Natural killer cell (primary cell): ENCODE measurements around the gene CLIC1. TPM values are rescaled to one million over a fixed set of nuclear protein-coding genes. Genes with fewer than 3 reads are reported as not detected.

ENCODE experiments used
- ATAC-seq, 3 donors: fragments of 150-1000 bp in 2 of 3; fragments of 200-7000 bp in 1 of 3; cut with Tn5 transposase; 1 replicate in 1 of 3; 2 replicates in 2 of 3; pipeline ENCODE4 v1.10.0; 2021; ENCODE audit warnings: mild to moderate bottlenecking in 2 of 3, moderate library complexity in 2 of 3
- DNase-seq, 2 donors: peaks; one replicate each; pipeline versions ENCODE4 v3.0.0 to v3.0.0-alpha.2; 2013 to 2021; ENCODE audit warnings: mixed read lengths in 1 of 2
- H3K27ac ChIP-seq: one replicate; pipeline ENCODE4 v1.5.1; 2013; ENCODE audit warnings: mild to moderate bottlenecking, low read length
- H3K27me3 ChIP-seq: one replicate; pipeline ENCODE4 v1.6.1; 2013; ENCODE audit warnings: low read length; ENCODE audit not compliant: control insufficient read depth, insufficient read depth
- H3K36me3 ChIP-seq: one replicate; pipeline ENCODE4 v1.6.1; 2013; ENCODE audit warnings: low read length; ENCODE audit not compliant: control insufficient read depth, insufficient read depth
- H3K4me1 ChIP-seq: one replicate; pipeline ENCODE4 v1.6.1; 2013; ENCODE audit warnings: low read length; ENCODE audit not compliant: control insufficient read depth, insufficient read depth
- H3K4me3 ChIP-seq: one replicate; pipeline ENCODE4 v1.5.1; 2013; ENCODE audit warnings: low read length
- H3K9me3 ChIP-seq: one replicate; pipeline ENCODE4 v1.6.1; 2013; ENCODE audit warnings: low read length; ENCODE audit not compliant: control insufficient read depth, insufficient read depth
- H3K27ac Mint-ChIP-seq, 2 donors: one replicate each; pipeline ENCODE4 v1.8.0; 2022; ENCODE audit warnings: mild to moderate bottlenecking in 2 of 2, mixed read lengths in 2 of 2, moderate library complexity in 1 of 2
- H3K27me3 Mint-ChIP-seq, 2 donors: one replicate each; pipeline ENCODE4 v1.8.0; 2022; ENCODE audit warnings: low read depth in 2 of 2, mixed read lengths in 2 of 2
- H3K36me3 Mint-ChIP-seq: one replicate; pipeline ENCODE4 v1.8.0; 2022; ENCODE audit warnings: mixed read lengths
- H3K4me1 Mint-ChIP-seq, 2 donors: one replicate each; pipeline ENCODE4 v1.8.0; 2022; ENCODE audit warnings: mixed read lengths in 2 of 2
- H3K4me3 Mint-ChIP-seq: one replicate; pipeline ENCODE4 v1.8.0; 2022; ENCODE audit warnings: mild to moderate bottlenecking, moderate library complexity, mixed read lengths
- H3K9me3 Mint-ChIP-seq, 2 donors: one replicate each; pipeline ENCODE4 v1.8.0; 2022; ENCODE audit warnings: mixed read lengths in 2 of 2
- WGBS: methylation state at CpG from one replicate; pipeline ENCODE4 v1.1.7; 2013; ENCODE audit warnings: missing lambda C conversion rate; ENCODE audit not compliant: insufficient coverage; 5-methylcytosine and 5-hydroxymethylcytosine counted together
- intact Hi-C: fragments of 100-400 bp; cut with micrococcal nuclease; formaldehyde crosslinking; loops from one replicate; pipeline ENCODE4 v1.14.2; 2022
- total RNA-seq, 4 donors: library from RNA; stranded (reverse); fragments of 120-200 nt in 1 of 4; gene quantifications; one replicate each; pipeline versions ENCODE4 v1.2.3 to v1.2.4, GENCODE V29; 2013 to 2022
- TF ChIP-seq, protein P1 (sequence below): fragments of 200-600 bp; IDR thresholded peaks from one replicate; pipeline ENCODE4 v1.8.0; 2022; ENCODE audit warnings: antibody characterized with exemption

CLIC1 gene
- total RNA-seq, 3 donors from 2014 or later (not counting 1 experiment from before 2014, with no cell fraction given), result 348 to 363 (median 355) TPM

DNA sequence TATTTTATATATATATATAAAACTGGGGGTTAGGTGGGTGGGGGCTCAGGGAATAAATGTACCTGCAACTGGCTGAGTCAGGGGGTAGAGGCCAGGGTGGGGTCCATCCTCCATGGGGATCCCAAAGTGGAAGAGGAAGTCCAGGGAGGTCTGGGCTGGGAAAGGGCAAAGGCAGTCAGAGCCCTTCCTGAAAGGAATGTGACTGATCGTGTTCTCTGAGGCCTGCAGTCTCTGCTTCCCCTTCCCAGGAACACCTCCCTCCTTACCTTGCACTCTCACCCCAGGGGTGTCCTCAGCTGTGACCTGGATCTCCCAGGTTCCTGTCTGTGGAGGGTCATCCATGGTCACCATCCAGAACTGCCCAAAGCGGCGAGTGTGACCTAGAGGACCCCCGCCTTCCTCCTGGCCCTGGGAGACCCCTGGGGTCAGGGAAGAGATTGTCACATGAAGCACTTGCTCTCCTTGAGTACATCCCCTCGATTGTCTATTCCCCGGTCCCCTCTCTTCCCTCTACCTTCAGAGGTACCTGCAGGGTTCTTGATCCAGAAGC lies 30.8 kb upstream of the CLIC1 start:
- H3K27me3 ChIP-seq, result no peaks in the 10 kb centered on the region
- Mint-ChIP-seq H3K36me3 (no peaks in the 10 kb centered on the region), H3K27me3 (no peaks in the 10 kb centered on the region), H3K4me3 (no peak overlapping the region), H3K27ac (no peak overlapping the region), H3K9me3 (no peaks in the 10 kb centered on the region), H3K4me1 (peaks cover 6 to 23% of the 10 kb centered on the region in 2 donors)
- peaks cover 19% of the 10 kb centered on the region for H3K4me1 ChIP-seq
- intact Hi-C loops, result no loop called here
- TF ChIP-seq, protein P1, sequence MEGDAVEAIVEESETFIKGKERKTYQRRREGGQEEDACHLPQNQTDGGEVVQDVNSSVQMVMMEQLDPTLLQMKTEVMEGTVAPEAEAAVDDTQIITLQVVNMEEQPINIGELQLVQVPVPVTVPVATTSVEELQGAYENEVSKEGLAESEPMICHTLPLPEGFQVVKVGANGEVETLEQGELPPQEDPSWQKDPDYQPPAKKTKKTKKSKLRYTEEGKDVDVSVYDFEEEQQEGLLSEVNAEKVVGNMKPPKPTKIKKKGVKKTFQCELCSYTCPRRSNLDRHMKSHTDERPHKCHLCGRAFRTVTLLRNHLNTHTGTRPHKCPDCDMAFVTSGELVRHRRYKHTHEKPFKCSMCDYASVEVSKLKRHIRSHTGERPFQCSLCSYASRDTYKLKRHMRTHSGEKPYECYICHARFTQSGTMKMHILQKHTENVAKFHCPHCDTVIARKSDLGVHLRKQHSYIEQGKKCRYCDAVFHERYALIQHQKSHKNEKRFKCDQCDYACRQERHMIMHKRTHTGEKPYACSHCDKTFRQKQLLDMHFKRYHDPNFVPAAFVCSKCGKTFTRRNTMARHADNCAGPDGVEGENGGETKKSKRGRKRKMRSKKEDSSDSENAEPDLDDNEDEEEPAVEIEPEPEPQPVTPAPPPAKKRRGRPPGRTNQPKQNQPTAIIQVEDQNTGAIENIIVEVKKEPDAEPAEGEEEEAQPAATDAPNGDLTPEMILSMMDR, result no peak
- ATAC-seq (no peak), DNase-seq (no peak)
- no peaks in the 10 kb centered on the region for H3K36me3 ChIP-seq
- H3K4me3 ChIP-seq, result no peak overlapping the region
- H3K9me3 ChIP-seq, result no peaks in the 10 kb centered on the region
- no peak overlapping the region for H3K27ac ChIP-seq
- WGBS, result 93% methylated on average over 6 of the region's 6 CpGs

DNA sequence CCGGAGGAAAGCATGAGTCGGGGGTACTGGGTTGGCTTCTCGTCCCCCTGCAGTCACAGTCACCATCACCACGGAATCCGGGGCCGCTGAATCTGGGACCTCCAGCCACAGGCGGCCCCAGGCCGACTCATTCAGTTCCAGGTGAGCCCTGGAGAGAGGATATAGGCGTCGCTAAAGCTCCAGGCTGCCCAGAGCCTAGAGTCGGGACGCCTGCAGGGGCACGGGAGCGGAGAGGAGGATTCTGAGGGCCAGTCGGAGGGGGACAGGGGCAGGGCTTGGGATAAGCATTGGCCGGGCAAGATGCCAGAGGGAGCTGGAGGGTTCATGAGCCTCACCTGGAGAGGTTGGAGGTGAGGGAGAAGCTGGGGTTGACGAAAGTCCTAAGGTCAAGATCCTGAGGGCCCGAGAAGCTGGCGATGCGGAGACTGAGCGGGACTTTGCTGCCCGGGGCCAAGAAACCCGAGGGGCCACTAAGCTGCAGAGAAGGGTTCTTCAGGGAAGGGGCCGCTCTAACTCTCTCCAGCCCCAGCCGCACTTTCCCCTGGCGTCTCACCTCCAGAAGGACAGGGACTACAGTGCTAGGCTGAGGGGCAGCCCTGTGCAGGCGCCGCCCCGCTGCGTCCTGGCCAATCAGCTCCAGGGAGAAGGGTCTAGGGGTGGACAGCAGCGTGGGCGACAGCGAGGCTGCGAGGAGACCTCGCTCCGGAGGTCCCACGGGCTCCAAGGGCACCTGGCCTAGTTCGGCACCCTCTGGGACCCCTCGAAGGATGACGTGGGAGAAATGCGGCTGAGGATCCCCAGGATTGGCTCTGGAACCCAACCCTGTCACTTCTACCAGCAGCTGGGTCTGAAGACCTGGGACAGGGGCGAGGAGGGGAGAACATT lies 29.8 kb upstream of the CLIC1 start:
- 90% methylated on average over 42 of the region's 42 CpGs for WGBS
- intact Hi-C loops, result no loop called here
- Mint-ChIP-seq H3K36me3 (no peaks in the 10 kb centered on the region), H3K4me1 (peaks cover 6 to 19% of the 10 kb centered on the region in 2 donors), H3K4me3 (no peak overlapping the region), H3K27me3 (no peaks in the 10 kb centered on the region), H3K27ac (no peak overlapping the region), H3K9me3 (no peaks in the 10 kb centered on the region)
- H3K4me1 ChIP-seq, result peaks cover 10% of the 10 kb centered on the region
- DNase-seq (no peak), ATAC-seq (no peak)
- no peak overlapping the region for H3K27ac ChIP-seq
- H3K36me3 ChIP-seq, result peaks cover 3% of the 10 kb centered on the region
- H3K9me3 ChIP-seq, result no peaks in the 10 kb centered on the region
- H3K27me3 ChIP-seq, result no peaks in the 10 kb centered on the region
- H3K4me3 ChIP-seq, result no peak overlapping the region
- TF ChIP-seq, protein P1, result no peak

DNA sequence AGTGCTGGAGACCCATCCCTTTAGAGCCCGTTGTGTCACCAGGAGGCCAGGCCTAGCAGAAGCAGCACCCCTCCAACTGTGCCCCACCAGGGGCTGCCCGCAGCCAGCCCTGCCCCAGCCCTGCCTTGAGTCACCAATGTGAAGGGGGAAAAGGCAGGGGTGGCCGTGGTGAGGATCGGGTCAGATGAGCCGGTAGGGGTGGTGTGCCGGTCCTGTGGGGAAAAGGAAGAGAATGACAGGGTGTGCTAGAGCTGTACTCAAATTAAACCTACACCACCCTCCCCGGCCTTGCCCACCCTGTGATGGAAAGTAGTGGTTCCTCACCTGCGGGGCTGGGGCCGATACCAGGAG lies 29.2 kb upstream of the CLIC1 start:
- TF ChIP-seq, protein P1, result no peak
- Histone ChIP-seq H3K27ac (no peak overlapping the region), H3K4me3 (no peak overlapping the region), H3K27me3 (no peaks in the 10 kb centered on the region), H3K4me1 (peaks cover 9% of the 10 kb centered on the region), H3K36me3 (peaks cover 3% of the 10 kb centered on the region), H3K9me3 (no peaks in the 10 kb centered on the region)
- intact Hi-C loops, result no loop called here
- WGBS, result 88% methylated on average over 6 of the region's 9 CpGs
- Mint-ChIP-seq H3K4me1 (peaks cover 6 to 17% of the 10 kb centered on the region in 2 donors), H3K36me3 (no peaks in the 10 kb centered on the region), H3K4me3 (no peak overlapping the region), H3K27ac (no peak overlapping the region), H3K27me3 (no peaks in the 10 kb centered on the region), H3K9me3 (no peaks in the 10 kb centered on the region)
- ATAC-seq, result no peak
- DNase-seq, result no peak
